Gastrocnemius medialis (tissue), 4 donors: ENCODE measurements around the gene OR4F6. TPM values are rescaled to one million over a fixed set of nuclear protein-coding genes. Genes with fewer than 3 reads are reported as not detected.
"Not testable (repeated sequence)": the region's sequence is repeated elsewhere in the genome, so short reads cannot be mapped to it uniquely, and the experiment has no call there.

ENCODE experiments used
- ATAC-seq, 2 donors: fragments of 150-250 bp; one replicate each; pipeline ENCODE4 v1.9.1; 2016
- DNase-seq, 2 donors: peaks; one replicate each; pipeline ENCODE4 v3.0.0-alpha.2; 2019
- H3K27ac ChIP-seq, 4 donors: fragments of 200-600 bp; sonication (generic); 1 replicate in 1 of 4; 2 replicates in 3 of 4; pipeline ENCODE4 v1.5.1; 2016 to 2018; ENCODE audit warnings: mild to moderate bottlenecking in 2 of 4, moderate library complexity in 1 of 4
- H3K27me3 ChIP-seq, 3 donors: fragments of 200-600 bp; sonication (generic) in 2 of 3; 1 replicate in 1 of 3; 2 replicates in 2 of 3; pipeline versions ENCODE4 v1.5.1 to v1.6.0; 2016 to 2019; ENCODE audit warnings: mild to moderate bottlenecking in 1 of 3, moderate library complexity in 1 of 3
- H3K36me3 ChIP-seq, 2 donors: fragments of 200-600 bp; sonication (generic) in 1 of 2; one replicate each; pipeline ENCODE4 v1.5.1; 2017 to 2018
- H3K4me1 ChIP-seq, 2 donors: fragments of 200-600 bp; sonication (generic) in 1 of 2; one replicate each; pipeline ENCODE4 v1.5.1; 2016 to 2017; ENCODE audit warnings: mild to moderate bottlenecking in 2 of 2
- H3K4me3 ChIP-seq, 4 donors: fragments of 200-600 bp; sonication (generic) in 3 of 4; 1 replicate in 1 of 4; 2 replicates in 3 of 4; pipeline ENCODE4 v1.5.1; 2016 to 2019; ENCODE audit warnings: mild to moderate bottlenecking in 2 of 4
- H3K9me3 ChIP-seq, 3 donors: fragments of 200-600 bp; sonication (generic) in 2 of 3; 1 replicate in 1 of 3; 2 replicates in 2 of 3; pipeline ENCODE4 v1.5.1; 2016 to 2019
- CTCF ChIP-seq, 5 experiments: fragments of 450-650 bp in 3 of 5; fragments of 200-600 bp in 2 of 5; sonication (generic) in 2 of 5; IDR thresholded peaks in 4 of 5; conservative IDR thresholded peaks in 1 of 5; 1 replicate in 4 of 5; 2 replicates in 1 of 5; pipeline ENCODE4 v1.5.1; 2016 to 2019; ENCODE audit warnings: antibody characterized with exemption in 5 of 5, mild to moderate bottlenecking in 3 of 5, moderate library complexity in 3 of 5
- POLR2A ChIP-seq, 2 donors: fragments of 450-650 bp; IDR thresholded peaks; one replicate each; pipeline ENCODE4 v1.6.1; 2017; ENCODE audit warnings: antibody characterized with exemption in 2 of 2, mild to moderate bottlenecking in 2 of 2, moderate library complexity in 2 of 2
- in situ Hi-C, 4 donors: fragments of 200-750 bp; cut with MboI; loops; one replicate each; pipeline versions ENCODE4 v1.15.0 to v1.8.0; 2017; ENCODE audit warnings: low sequenced_read_pairs in 4 of 4
- intact Hi-C: fragments of 100-400 bp; cut with DNase I; formaldehyde crosslinking; loops from one replicate; pipeline ENCODE4 v1.15.1; 2023; ENCODE audit warnings: low total_unique reads
- total RNA-seq, 4 donors: library from RNA; depleted of rRNA; stranded (reverse); fragments of >200 nt; gene quantifications; one replicate each; pipeline versions ENCODE4 v1.1.0 to v1.2.3, GENCODE V29; 2016

The OR4F6 gene
- total RNA-seq, 4 donors from 2014 or later, result not detected

- H3K4me3 ChIP-seq, result no peak overlapping the region
- no peak overlapping the region for H3K27ac ChIP-seq
- no peaks in the 10 kb centered on the region for H3K4me1 ChIP-seq
- in situ Hi-C loops, result no loop called here
- TF ChIP-seq CTCF (IDR thresholded peaks at IDR 0.05 in 4 of 5, conservative IDR thresholded peaks at IDR 0.05 in 1 of 5) (no peak), POLR2A (IDR thresholded peaks at IDR 0.05) (no peak)
- no peaks in the 10 kb centered on the region for H3K27me3 ChIP-seq
- DNase-seq (no peak), ATAC-seq (no peak)
- intact Hi-C loops, result no loop called here
- H3K36me3 ChIP-seq, result no peaks in the 10 kb centered on the region
- H3K9me3 ChIP-seq, result no peaks in the 10 kb centered on the region
Observed at GRCh38 chr15:101773496-101774100, 29.7 kb upstream of the OR4F6 start.

DNA sequence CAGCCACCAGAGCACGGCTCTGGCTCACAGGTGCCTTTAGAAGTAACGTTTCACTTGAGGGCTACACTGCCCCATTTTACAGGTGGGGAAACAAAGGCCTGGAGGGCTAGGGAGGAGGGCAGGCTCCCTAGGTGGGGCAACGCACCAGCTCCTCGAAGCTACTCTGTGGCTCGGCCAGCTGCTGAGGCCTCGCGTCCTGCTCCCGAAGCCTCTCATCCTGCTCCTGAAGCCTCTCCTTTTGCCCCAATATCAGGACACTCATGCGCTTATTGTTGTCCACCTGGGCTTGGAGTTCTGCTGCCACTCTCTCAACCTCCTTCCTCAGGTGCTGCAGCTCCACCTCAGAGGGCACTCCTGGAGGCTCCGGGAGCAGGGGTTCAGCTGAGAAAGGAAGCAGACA is 28.2 kb upstream of the OR4F6 start:
- no peak for TF ChIP-seq CTCF (IDR thresholded peaks at IDR 0.05 in 4 of 5, conservative IDR thresholded peaks at IDR 0.05 in 1 of 5)
- no peak for TF ChIP-seq POLR2A (IDR thresholded peaks at IDR 0.05)
- intact Hi-C loops, result no loop called here
- Histone ChIP-seq H3K4me1 (no peaks in the 10 kb centered on the region), H3K36me3 (no peaks in the 10 kb centered on the region), H3K27me3 (peaks cover 0 to 3% (median 0%) of the 10 kb centered on the region in 3 donors), H3K27ac (no peak overlapping the region), H3K4me3 (no peak overlapping the region), H3K9me3 (no peaks in the 10 kb centered on the region)
- in situ Hi-C loops, result no loop called here
- DNase-seq (no peak), ATAC-seq (no peak)

DNA sequence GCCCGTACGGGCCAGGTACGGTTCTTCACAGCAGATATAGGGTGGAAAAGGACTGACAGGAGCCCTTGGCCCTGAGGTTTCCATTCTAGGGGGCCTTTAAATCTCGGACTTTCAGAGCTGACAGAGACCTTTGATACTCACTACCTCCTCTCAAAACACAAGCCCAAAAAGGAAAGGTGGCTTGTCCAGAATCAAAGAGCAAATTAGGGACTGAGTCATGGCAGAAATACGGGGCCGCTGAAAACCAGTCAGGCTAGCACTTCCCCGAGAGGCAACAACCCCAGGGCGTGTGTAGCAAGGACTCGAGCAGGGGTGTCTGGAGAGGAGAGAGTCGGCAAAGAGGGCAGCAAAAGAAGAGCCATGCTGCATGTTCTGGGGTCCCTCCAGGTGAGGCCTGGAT is 24.7 kb upstream of the OR4F6 start:
- H3K27ac ChIP-seq, DNase-seq, H3K4me3 ChIP-seq, in situ Hi-C loops, H3K4me1 ChIP-seq, H3K36me3 ChIP-seq, H3K9me3 ChIP-seq, H3K27me3 ChIP-seq, intact Hi-C loops, ATAC-seq: not testable (repeated sequence)

DNA sequence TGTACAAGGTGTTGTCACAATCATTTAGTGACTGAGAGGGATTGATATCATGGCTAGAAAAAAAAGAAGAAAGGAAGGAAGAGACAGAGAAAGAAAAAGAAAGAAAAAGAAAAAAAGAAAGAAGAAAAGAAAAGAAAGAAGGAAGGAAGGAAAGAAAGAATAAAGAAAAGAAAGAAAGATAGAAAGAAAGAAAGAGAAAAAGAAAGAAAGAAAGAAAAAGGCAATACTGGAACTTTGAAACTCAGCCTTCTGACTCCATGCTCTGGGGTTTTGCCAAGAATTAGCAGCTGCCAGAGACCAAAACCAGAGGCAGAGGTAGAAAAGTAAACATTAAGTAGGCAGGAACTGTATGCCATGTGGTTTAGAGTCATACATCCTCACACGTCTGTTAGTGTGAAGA is 23.1 kb upstream of the OR4F6 start:
- H3K4me3 ChIP-seq, DNase-seq, in situ Hi-C loops, H3K27ac ChIP-seq, ATAC-seq, H3K4me1 ChIP-seq, H3K9me3 ChIP-seq, intact Hi-C loops, H3K27me3 ChIP-seq, H3K36me3 ChIP-seq: not testable (repeated sequence)

GRCh38 chr15:101781928-101782327 is 21.4 kb upstream of the OR4F6 start:
- Histone ChIP-seq H3K27ac (no peak overlapping the region), H3K36me3 (no peaks in the 10 kb centered on the region), H3K27me3 (peaks cover 0 to 3% (median 0%) of the 10 kb centered on the region in 3 donors), H3K4me3 (no peak overlapping the region), H3K9me3 (no peaks in the 10 kb centered on the region), H3K4me1 (no peaks in the 10 kb centered on the region)
- DNase-seq, result no peak
- no peak for TF ChIP-seq POLR2A (IDR thresholded peaks at IDR 0.05)
- TF ChIP-seq CTCF (IDR thresholded peaks at IDR 0.05 in 4 of 5, conservative IDR thresholded peaks at IDR 0.05 in 1 of 5), result no peak
- no peak for ATAC-seq
- in situ Hi-C loops, result no loop called here
- intact Hi-C loops, result no loop called here

DNA sequence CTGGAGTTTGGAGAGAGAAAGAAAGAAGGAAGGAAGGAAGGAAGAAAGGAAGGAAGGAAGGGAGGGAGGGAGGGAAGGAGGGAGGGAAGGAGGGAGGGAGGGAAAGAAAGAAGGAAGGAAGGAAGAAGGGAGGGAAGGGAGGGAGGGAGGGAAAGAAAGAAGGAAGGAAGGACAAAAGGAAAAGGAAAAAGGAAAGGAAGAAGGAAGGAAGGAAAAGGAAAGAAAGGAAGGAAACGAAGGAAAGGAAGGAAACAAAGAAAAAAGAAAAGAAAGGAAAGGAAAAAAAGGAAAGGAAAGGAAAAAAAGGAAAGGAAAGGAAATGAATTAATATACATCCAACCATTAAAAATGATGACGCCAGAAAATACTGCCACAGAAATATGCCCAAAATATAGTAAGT is 18.7 kb upstream of the OR4F6 start:
- H3K36me3 ChIP-seq, result no peaks in the 10 kb centered on the region
- TF ChIP-seq POLR2A (IDR thresholded peaks at IDR 0.05), result no peak
- no peak for TF ChIP-seq CTCF (IDR thresholded peaks at IDR 0.05 in 4 of 5, conservative IDR thresholded peaks at IDR 0.05 in 1 of 5)
- no peaks in the 10 kb centered on the region for H3K9me3 ChIP-seq
- no peaks in the 10 kb centered on the region for H3K4me1 ChIP-seq
- H3K27ac ChIP-seq, result no peak overlapping the region
- peaks cover 0 to 2% (median 0%) of the 10 kb centered on the region in 3 donors for H3K27me3 ChIP-seq
- DNase-seq (no peak), ATAC-seq (no peak)
- in situ Hi-C loops (no loop called here), intact Hi-C loops (no loop called here)
- no peak overlapping the region for H3K4me3 ChIP-seq

- ATAC-seq, H3K36me3 ChIP-seq, H3K27ac ChIP-seq, in situ Hi-C loops, H3K4me1 ChIP-seq, DNase-seq, H3K27me3 ChIP-seq, H3K4me3 ChIP-seq, intact Hi-C loops, H3K9me3 ChIP-seq: not testable (repeated sequence)
Observed at GRCh38 chr15:101786422-101786821, 16.9 kb upstream of the OR4F6 start.

DNA sequence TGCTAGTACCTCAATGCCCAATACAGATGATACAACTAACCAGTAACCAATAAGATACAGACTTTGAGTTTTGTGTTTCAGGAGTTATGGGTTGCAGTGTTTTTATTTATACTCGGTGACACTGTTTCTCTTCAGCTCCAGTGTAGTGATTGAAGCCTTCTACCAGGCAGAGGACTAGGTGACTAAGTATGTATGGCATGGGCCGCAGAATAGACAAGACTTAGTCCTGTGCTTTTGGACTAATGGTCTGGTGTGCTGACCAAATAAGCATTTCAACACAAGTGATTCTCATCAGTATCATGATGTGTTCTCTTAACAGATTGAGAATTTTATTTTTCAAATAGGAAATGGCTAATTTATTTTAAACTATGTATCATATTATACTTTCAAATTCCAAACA is 15.3 kb upstream of the OR4F6 start:
- H3K27me3 ChIP-seq, H3K27ac ChIP-seq, H3K4me3 ChIP-seq, H3K9me3 ChIP-seq, DNase-seq, H3K36me3 ChIP-seq, ATAC-seq, intact Hi-C loops, H3K4me1 ChIP-seq, in situ Hi-C loops: not testable (repeated sequence)
